GM04503 (cell line): ENCODE measurements around the gene DNAJB1.
"Not testable (repeated sequence)": the region's sequence is repeated elsewhere in the genome, so short reads cannot be mapped to it uniquely, and the experiment has no call there.

Experiments used
- DNase-seq: peaks from one replicate; pipeline ENCODE4 v3.0.0-alpha.2; 2012; ENCODE audit warnings: low read depth

Gene DNAJB1

DNA sequence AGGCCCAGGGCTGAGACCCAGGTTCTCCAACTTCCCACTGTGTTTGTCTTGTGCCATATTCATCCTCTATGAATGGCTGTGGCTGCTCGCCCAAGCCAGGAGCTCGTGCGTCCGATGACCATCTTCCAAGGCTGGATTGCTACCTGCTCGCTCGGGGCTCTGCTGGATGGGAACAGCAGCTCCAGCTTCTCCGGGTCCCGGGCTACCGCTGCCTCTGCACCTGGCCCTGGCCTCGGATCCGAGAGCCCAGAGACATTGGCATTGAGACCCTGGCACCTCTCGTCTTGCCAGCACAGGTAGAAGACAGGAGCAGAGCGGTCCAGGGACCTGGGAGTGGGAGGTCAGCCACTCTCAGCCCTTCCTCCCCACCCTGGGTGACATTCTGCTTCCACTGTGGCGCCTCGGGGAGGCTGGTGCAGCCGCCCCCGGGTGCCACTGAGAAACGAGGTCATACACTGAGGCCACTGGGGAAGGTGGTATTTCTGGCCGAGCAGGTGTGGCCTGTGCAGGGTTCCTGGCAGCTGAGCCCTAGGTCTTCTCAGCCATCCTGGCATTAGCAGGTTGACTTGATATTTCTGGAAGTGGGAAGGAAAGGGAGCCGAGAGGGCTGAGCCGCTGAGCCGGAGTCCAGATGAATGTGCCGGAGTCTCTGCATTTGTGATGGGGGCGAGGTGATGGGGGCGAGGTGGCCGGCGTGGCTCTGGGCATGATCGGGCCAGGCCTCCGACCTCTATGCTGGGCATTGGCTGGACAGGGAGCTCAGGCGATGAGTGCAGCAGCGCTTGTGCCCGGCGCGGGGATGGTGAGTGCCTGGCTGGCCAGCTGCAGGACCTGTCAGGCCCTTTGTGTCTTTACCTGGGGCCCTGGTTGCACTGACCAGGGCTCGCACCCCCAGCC lies 35.1 kb upstream of the DNAJB1 start:
- DNase-seq, result no peak

GRCh38 chr19:14552006-14552360 lies 33.8 kb upstream of the DNAJB1 start:
- not testable (repeated sequence) for DNase-seq

GRCh38 chr19:14551134-14552005 lies 33.2 kb upstream of the DNAJB1 start:
- not testable (repeated sequence) for DNase-seq

DNA sequence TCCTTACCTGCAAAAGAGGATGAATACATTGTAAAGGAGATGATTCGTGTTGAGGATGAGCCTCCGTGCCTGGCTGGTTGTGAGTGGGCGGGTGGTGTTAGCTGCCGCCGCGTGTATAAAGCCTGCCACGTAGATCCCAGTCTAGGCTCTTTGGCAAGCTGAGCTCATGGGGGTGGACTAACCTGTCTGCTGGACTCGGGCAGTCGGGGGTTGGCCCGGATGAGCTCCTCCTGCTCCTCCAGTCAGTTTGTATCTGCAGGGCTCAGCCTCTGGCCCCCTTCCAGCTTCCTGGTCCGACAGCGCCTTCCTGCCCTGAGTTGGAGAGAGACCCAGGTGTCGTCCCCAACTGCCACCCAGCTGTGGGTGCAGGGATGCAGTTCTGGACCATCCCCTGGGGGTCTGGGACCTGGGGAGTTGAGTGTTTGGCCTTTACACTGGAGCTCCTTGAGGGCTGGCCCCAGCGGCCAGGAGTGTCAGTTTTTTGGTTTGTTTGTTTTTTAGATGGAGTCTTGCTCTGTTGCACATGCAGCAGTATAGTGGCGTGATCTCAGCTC lies 32.1 kb upstream of the DNAJB1 start:
- DNase-seq, result no peak

GRCh38 chr19:14545716-14546082 lies 27.5 kb upstream of the DNAJB1 start:
- no peak for DNase-seq

DNA sequence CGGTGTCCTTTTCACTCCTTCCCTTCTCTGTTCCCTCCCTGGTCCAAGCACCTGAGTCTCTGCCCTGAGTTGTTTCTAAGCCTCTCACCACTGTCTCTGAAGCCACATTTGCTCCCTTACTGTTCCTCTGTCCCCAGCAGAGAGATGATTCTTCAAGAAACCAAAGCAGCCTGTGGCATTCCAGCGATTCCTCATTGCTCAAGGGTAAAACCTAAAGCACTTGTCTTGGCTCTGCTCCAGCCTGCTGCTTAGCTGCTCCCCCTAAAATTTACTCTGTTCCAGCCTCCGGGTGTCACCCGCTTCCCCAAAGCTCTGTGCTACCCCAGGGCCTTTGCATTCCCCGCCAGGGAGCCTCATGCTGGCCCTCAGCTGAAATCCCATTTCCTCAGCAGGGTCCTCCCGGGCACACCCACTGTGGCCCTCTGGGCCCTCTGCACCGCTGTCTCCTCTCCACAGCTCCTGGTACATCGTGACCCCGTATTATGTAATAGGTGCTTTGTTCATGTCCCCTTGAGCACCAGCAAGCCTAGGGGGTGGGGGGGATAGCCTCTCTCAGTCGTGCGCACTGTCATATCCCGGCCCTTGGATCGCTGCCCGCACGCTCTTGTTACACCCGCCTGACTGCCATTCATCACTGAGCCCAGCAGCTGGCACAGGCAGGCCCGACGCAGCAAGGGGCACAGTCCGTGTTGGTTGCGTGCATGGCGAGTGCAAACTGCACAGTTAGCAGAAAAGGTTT lies 26.9 kb upstream of the DNAJB1 start:
- DNase-seq, result no peak

DNA sequence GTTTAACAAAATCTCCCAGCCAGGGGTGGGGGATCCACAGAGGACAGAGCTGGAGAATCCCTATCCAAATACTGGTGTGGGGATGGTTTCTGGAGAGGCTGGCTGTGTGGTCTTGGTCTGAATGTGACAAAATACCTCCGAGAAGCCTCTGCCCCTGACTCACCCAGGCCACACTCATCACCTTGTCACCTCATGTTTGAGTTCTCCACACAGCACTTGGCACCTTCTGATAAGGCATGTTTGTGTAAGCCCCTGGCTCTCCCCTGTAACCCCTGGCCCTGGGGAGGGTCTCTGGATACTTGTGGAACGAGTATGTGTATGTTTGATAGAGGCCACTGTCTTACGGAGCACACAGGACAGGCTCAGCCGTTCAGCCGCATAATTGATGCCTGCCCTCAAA lies 25.9 kb upstream of the DNAJB1 start:
- no peak for DNase-seq

GRCh38 chr19:14542711-14543328 lies 24.6 kb upstream of the DNAJB1 start:
- DNase-seq, result no peak

DNA sequence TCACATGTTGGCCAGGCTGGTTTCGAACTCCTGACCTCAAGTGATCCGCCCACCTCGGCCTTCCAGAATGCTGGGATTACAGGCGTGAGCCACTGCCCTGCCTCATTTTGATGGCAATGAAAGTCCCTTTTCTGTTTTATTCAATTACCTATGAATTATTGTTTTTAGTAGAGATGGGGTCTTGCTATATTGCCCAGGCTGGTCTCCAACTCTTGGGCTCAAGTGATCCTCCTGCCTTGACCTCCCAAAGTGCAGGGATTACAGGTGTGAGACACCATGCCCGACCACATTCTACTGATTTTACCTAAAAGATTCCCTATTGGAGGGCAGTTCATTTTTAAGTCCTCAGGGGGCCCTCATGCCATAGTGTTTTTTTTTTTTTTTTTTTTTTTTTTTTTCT lies 23.8 kb upstream of the DNAJB1 start:
- not testable (repeated sequence) for DNase-seq

GRCh38 chr19:14540741-14541525 lies 22.7 kb upstream of the DNAJB1 start:
- DNase-seq, result no peak

DNA sequence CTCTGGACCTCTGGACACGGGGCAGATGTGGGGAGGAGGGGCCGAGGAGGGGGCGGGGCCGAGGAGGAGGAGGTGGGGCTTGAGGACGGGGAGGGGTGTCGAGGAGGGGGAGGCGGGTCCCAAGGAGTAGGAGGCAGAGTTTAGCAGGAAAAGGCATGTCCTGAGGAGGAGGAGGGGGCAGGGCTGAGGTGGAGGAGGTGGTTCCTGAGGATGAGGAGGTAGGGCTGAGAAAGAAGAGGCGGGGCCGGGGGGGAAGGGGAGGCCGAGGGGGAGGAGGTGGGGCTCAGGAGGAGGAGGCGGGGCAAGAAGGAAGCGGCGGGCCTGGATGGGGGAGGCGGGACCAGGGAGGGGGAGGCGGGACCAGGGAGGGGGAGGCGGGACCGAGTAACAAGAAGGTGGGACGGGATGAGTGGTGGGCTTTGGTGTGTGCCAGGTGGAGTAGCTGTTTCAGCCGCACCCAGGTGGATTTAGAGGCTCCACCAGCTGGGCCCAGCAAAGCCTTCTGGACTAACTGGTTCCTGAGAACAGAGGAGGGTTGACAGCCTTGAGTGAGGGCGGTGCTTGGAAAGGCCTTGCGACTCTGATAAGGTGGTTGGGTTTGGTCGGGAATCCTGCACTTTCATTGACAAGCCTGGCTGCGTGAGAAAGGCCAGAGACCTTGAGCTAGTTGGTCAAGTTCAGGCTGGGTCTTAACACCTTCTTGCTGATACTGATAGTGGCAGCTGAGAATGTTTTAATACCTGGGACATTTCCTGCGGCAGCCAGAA lies 18.9 kb upstream of the DNAJB1 start:
- no peak for DNase-seq

GRCh38 chr19:14533450-14533849 lies 15.3 kb upstream of the DNAJB1 start:
- DNase-seq, result no peak

GRCh38 chr19:14530506-14530905 lies 12.3 kb upstream of the DNAJB1 start:
- no peak for DNase-seq

- DNase-seq, result no peak
These were observed 11.8 kb upstream of the DNAJB1 start for GRCh38 chr19:14530005-14530348.

DNA sequence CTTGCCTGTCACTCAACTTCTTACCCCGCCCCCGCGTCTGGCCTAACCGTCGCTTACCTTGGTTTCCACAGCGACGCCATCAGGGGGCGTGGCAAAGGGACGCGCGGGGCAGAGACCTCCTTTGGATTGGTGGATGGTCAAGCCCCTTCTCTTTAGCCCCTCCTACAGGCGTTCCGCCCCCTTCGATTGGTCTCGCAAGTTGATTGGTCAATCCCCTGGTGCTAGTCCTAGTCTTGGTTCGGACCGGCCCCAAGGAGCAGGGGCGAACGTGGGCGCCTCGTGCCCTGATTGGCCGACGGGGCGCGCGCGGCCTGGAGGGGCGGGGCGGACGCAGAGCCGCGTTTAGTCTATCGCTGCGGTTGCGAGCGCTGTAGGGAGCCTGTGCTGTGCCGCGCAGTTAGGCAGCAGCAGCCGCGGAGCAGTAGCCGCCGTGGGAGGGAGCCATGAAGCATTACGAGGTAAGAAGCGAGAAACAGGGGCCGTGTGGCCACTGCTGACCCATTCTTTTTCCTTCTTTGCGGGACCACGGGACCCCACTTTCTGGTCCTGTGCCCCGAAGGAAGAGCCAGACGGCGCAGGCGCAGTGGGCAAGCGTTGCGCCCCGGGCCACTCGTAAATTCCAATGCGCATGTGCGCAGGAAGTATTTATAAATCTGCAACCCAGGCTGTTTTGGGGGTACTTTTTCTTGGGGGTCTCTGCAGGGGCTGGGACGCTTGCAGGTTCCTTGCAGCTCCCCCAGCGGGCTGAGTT lies 11.2 kb upstream of the DNAJB1 start, which contains the start of gene TECR:
Gene TECR (plus strand): TSS at position 341 of the 751 bp plus-strand sequence. CDS start 103 bp downstream, at position 444.
- DNase-seq, result peak; percentile 99

GRCh38 chr19:14528419-14529253 lies 10.4 kb upstream of the DNAJB1 start:
- DNase-seq, result no peak

GRCh38 chr19:14526423-14526822 lies 8.2 kb upstream of the DNAJB1 start:
- no peak for DNase-seq

DNA sequence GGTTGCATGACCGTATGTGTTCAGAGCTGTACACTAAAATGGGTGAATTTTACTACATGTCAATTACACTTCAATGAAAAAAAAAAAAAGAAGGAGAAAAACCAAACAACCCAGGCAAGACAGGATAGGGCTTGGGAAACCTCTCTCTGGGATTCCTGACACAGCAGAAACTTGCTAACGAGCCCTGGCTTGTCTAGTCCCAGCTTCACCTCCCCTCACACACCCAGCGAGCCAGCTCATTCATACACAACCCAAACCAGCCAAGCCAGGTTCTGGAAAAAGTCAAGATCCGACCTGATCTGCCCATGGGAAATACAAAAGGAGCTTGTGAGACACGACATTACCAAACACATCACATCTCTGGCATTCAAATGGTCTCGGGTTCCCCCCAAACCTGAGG lies 7.5 kb upstream of the DNAJB1 start:
- DNase-seq, result no peak
